H1 (cell line): ENCODE results near the gene FBLN2. TPM values are rescaled to one million over a fixed set of nuclear protein-coding genes. Genes with fewer than 3 reads are reported as not detected.

ENCODE experiments used
- CTCF ChIA-PET: fragments of 300-600 bp; sonication (Branson Sonifier 250); formaldehyde crosslinking; loops from one replicate; lab custom pipeline; 2021; ENCODE audit not compliant: partially characterized antibody; lab: Charles Lee
- POLR2A ChIA-PET: fragments of 300-600 bp; sonication (Branson Sonifier 250); formaldehyde crosslinking; loops from one replicate; lab custom pipeline; 2021; ENCODE audit warnings: inconsistent platforms; ENCODE audit not compliant: partially characterized antibody; lab: Charles Lee
- DNase-seq, 2 experiments: peaks; one replicate each; pipeline versions ENCODE4 v3.0.0 to v3.0.0-alpha.2; 2010 to 2022; ENCODE audit warnings: low spot score in 2 of 2, low read depth in 1 of 2, mixed read lengths in 1 of 2
- FAIRE-seq: peaks from 2 replicates; lab custom pipeline; 2011; peaks lifted over from hg19 to GRCh38; lab: Jason Lieb, UNC
- H2AFZ ChIP-seq: 2 replicates; pipeline ENCODE4 v1.8.1; 2012; ENCODE audit warnings: low read length, inconsistent platforms
- H2AK5ac ChIP-seq: 2 replicates; pipeline ENCODE4 v1.6.1; 2013; ENCODE audit warnings: low read depth, low read length
- H2BK120ac ChIP-seq: replicated peaks from 2 replicates; pipeline ENCODE3; 2013; ENCODE audit warnings: low read depth, low read length, inconsistent platforms
- H2BK12ac ChIP-seq: 2 replicates; pipeline ENCODE4 v1.6.1; 2013; ENCODE audit warnings: low read depth, low read length
- H2BK15ac ChIP-seq: 2 replicates; pipeline ENCODE4 v1.6.1; 2013; ENCODE audit warnings: low read length
- H2BK20ac ChIP-seq: 2 replicates; pipeline ENCODE4 v1.6.1; 2013; ENCODE audit warnings: low read length
- H2BK5ac ChIP-seq: 2 replicates; pipeline ENCODE4 v1.6.1; 2013; ENCODE audit warnings: low read depth, low read length
- H3K14ac ChIP-seq: 2 replicates; pipeline ENCODE4 v1.6.1; 2013; ENCODE audit warnings: inconsistent platforms; ENCODE audit not compliant: insufficient read length
- H3K18ac ChIP-seq: 2 replicates; pipeline ENCODE4 v1.6.1; 2013; ENCODE audit warnings: low read length; ENCODE audit errors: extremely low read depth
- H3K23ac ChIP-seq: 2 replicates; pipeline ENCODE4 v1.6.1; 2013; ENCODE audit warnings: inconsistent platforms; ENCODE audit not compliant: insufficient read length
- H3K23me2 ChIP-seq: 2 replicates; pipeline ENCODE4 v1.6.1; 2013; ENCODE audit warnings: low read depth, low read length
- H3K27ac ChIP-seq: 2 replicates; pipeline ENCODE4 v1.6.1; 2011; ENCODE audit warnings: low read depth, low read length, inconsistent platforms
- H3K27me3 ChIP-seq, 4 experiments: replicated peaks in 1 of 4; 1 replicate in 1 of 4; 2 replicates in 3 of 4; pipeline versions ENCODE4 v1.6.1 to v1.8.1; 2011 to 2013; ENCODE audit warnings: low read length in 3 of 4, mild to moderate bottlenecking in 3 of 4, inconsistent platforms in 2 of 4, mixed read lengths in 2 of 4, moderate library complexity in 1 of 4; ENCODE audit not compliant: control insufficient read depth in 3 of 4, insufficient read depth in 3 of 4; ENCODE audit errors: extremely low read depth in 1 of 4
- H3K36me3 ChIP-seq, 4 experiments: 2 replicates each; pipeline versions ENCODE4 v1.6.1 to v1.8.1; 2011 to 2013; ENCODE audit warnings: mild to moderate bottlenecking in 4 of 4, low read length in 3 of 4, moderate library complexity in 2 of 4, control low read depth in 1 of 4, inconsistent platforms in 1 of 4; ENCODE audit not compliant: insufficient read depth in 4 of 4, control insufficient read depth in 2 of 4
- H3K4ac ChIP-seq: replicated peaks from 2 replicates; pipeline ENCODE3; 2013; ENCODE audit warnings: low read length, low read depth, mixed read lengths, inconsistent platforms; ENCODE audit not compliant: insufficient read length
- H3K4me1 ChIP-seq, 4 experiments: replicated peaks in 1 of 4; 1 replicate in 1 of 4; 2 replicates in 3 of 4; pipeline versions ENCODE4 v1.6.1 to v1.8.1; 2011 to 2013; ENCODE audit warnings: low read length in 3 of 4, inconsistent platforms in 2 of 4, mixed read lengths in 1 of 4; ENCODE audit not compliant: insufficient read depth in 4 of 4, control insufficient read depth in 3 of 4
- H3K4me2 ChIP-seq, 2 experiments: 2 replicates each; pipeline versions ENCODE4 v1.6.1 to v1.8.1; 2011 to 2013; ENCODE audit warnings: low read depth in 2 of 2, low read length in 2 of 2, control low read depth in 1 of 2, inconsistent platforms in 1 of 2, mild to moderate bottlenecking in 1 of 2; ENCODE audit not compliant: insufficient read depth in 1 of 2
- H3K4me3 ChIP-seq, 4 experiments: fragments of 200-600, 300-600 bp in 1 of 4; sonication (generic), shearing (Covaris generic), sonication (Bioruptor Twin) in 1 of 4; 2 replicates each; pipeline versions ENCODE4 v1.5.1 to v1.8.1; 2011 to 2016; ENCODE audit warnings: low read length in 4 of 4, low read depth in 3 of 4, control low read depth in 2 of 4, inconsistent platforms in 2 of 4, mild to moderate bottlenecking in 2 of 4, mixed read lengths in 1 of 4, moderate library complexity in 1 of 4; ENCODE audit not compliant: insufficient read depth in 2 of 4; ENCODE audit errors: extremely low read depth in 1 of 4
- H3K56ac ChIP-seq: replicated peaks from 2 replicates; pipeline ENCODE3; 2013; ENCODE audit warnings: low read depth, mild to moderate bottlenecking, mixed read lengths, low read length, inconsistent platforms; ENCODE audit not compliant: insufficient read length
- H3K79me1 ChIP-seq: 2 replicates; pipeline ENCODE4 v1.6.1; 2013; ENCODE audit warnings: low read depth, low read length, control low read depth
- H3K79me2 ChIP-seq, 2 experiments: 2 replicates each; pipeline versions ENCODE4 v1.6.1 to v1.8.1; 2012 to 2013; ENCODE audit warnings: low read length in 2 of 2, mild to moderate bottlenecking in 2 of 2, inconsistent platforms in 1 of 2; ENCODE audit not compliant: insufficient read depth in 2 of 2, control insufficient read depth in 1 of 2
- H3K9ac ChIP-seq, 4 experiments: replicated peaks in 1 of 4; 1 replicate in 1 of 4; 2 replicates in 3 of 4; pipeline versions ENCODE4 v1.6.1 to v1.8.1; 2011 to 2013; ENCODE audit warnings: low read depth in 3 of 4, low read length in 3 of 4, control low read depth in 2 of 4, mild to moderate bottlenecking in 2 of 4, moderate library complexity in 2 of 4, inconsistent platforms in 1 of 4; ENCODE audit errors: extremely low read depth in 1 of 4
- H3K9me3 ChIP-seq, 2 experiments: 2 replicates each; pipeline versions ENCODE4 v1.6.1 to v1.8.1; 2012 to 2013; ENCODE audit warnings: mild to moderate bottlenecking in 2 of 2, moderate library complexity in 2 of 2, control low read depth in 1 of 2, inconsistent platforms in 1 of 2, low read depth in 1 of 2, low read length in 1 of 2, mixed read lengths in 1 of 2; ENCODE audit not compliant: insufficient read depth in 2 of 2
- H4K20me1 ChIP-seq, 2 experiments: replicated peaks in 1 of 2; 2 replicates each; pipeline versions ENCODE3 to v1.8.1; 2011 to 2013; ENCODE audit warnings: inconsistent platforms in 2 of 2, low read length in 2 of 2, mild to moderate bottlenecking in 1 of 2; ENCODE audit not compliant: insufficient read depth in 2 of 2, control insufficient read depth in 1 of 2
- H4K5ac ChIP-seq: 2 replicates; pipeline ENCODE4 v1.6.1; 2013; ENCODE audit warnings: low read length, low read depth, mixed read lengths, inconsistent platforms; ENCODE audit not compliant: insufficient read length
- H4K8ac ChIP-seq: 2 replicates; pipeline ENCODE4 v1.8.0; 2013; ENCODE audit warnings: mild to moderate bottlenecking, moderate library complexity, low read length, inconsistent platforms; ENCODE audit not compliant: insufficient read depth; ENCODE audit errors: extremely low read depth
- H4K91ac ChIP-seq: replicated peaks from 2 replicates; pipeline ENCODE3; 2013; ENCODE audit warnings: low read length, mixed read lengths, inconsistent platforms; ENCODE audit not compliant: insufficient read length
- FOSL1 ChIP-seq: IDR thresholded peaks from 2 replicates; pipeline ENCODE4 v1.6.1; 2011; ENCODE audit warnings: mild to moderate bottlenecking, low read depth, low read length, moderate library complexity; ENCODE audit not compliant: insufficient read depth
- HDAC2 ChIP-seq, 2 experiments: fragments of 300-600 bp in 1 of 2; sonication (generic) in 1 of 2; IDR thresholded peaks; 2 replicates each; pipeline ENCODE4 v1.6.1; 2011 to 2012; ENCODE audit warnings: low read depth in 2 of 2, low read length in 2 of 2, mild to moderate bottlenecking in 2 of 2, moderate library complexity in 2 of 2, borderline replicate concordance in 1 of 2, inconsistent platforms in 1 of 2
- WGBS, 2 experiments: shearing (Covaris generic) in 1 of 2; methylation state at CpG; one replicate each; pipeline versions ENCODE4 v1.1.6 to v1.1.7; 2013 to 2015; ENCODE audit warnings: low lambda C conversion rate in 2 of 2, mixed read lengths in 2 of 2, inconsistent platforms in 1 of 2, low coverage in 1 of 2, missing lambda C conversion rate in 1 of 2; ENCODE audit not compliant: insufficient replicate concordance in 2 of 2, insufficient coverage in 1 of 2, insufficient read length in 1 of 2; ENCODE audit errors: extremely low coverage in 1 of 2, missing lambda C conversion rate in 1 of 2; 5-methylcytosine and 5-hydroxymethylcytosine counted together
- polyA plus RNA-seq, 7 experiments: library from polyadenylated mRNA; depleted of rRNA in 3 of 7; stranded (reverse) in 5 of 7; unstranded in 2 of 7; fragments of >200 nt in 5 of 7; fragments of 200-250 nt in 2 of 7; gene quantifications; 1 replicate in 5 of 7; 2 replicates in 1 of 7; 4 replicates in 1 of 7; pipeline versions ENCODE4 v1.2.1 to v1.2.3, GENCODE V29; 2011 to 2013; ENCODE audit warnings: missing spikeins in 2 of 7, mixed read lengths in 2 of 7
- total RNA-seq: library from RNA; stranded (reverse); fragmentation: NEBNext Ultra II Directional; extraction: Animal tissue kit (Norgen Biotek cat#: 25700); gene quantifications from 2 replicates; pipeline ENCODE4 v1.2.1, GENCODE V29; 2021

The FBLN2 gene
- total and polyA plus RNA-seq, 2 of the 8 experiments (the other 6 are each of a cell fraction or from before 2014, with no cell fraction given): 17.4 to 24.2 TPM

GRCh38 chr3:13599887-13600450 lies 51.0 kb downstream of the FBLN2 start:
- Histone ChIP-seq H4K20me1 (peaks cover 0 to 3% of the 10 kb centered on the region in 2 experiments), H3K4me2 (no peak overlapping the region), H3K9me3 (no peaks in the 10 kb centered on the region), H3K27me3 (no peaks in the 10 kb centered on the region; a peak in 2 of 7 replicates), H3K27ac (no peak overlapping the region), H3K36me3 (no peaks in the 10 kb centered on the region), H3K4me1 (peaks cover 0 to 6% (median 2%) of the 10 kb centered on the region in 4 experiments; a peak in 3 of 7 replicates), H3K9ac (no peak overlapping the region), H4K5ac (no peak overlapping the region), H2BK20ac (no peak overlapping the region), H4K8ac (no peak overlapping the region; the same call in 1 of the 2 replicates), H2AK5ac (no peak overlapping the region), H3K4me3 (no peak overlapping the region), H2BK12ac (0 out of 2 replicates have a peak overlapping the region, but pooled peaks have one; percentile 5), H3K79me2 (no peaks in the 10 kb centered on the region), H3K4ac (no peak overlapping the region), H2AFZ (no peak overlapping the region), H3K18ac (no peak overlapping the region), H3K79me1 (no peaks in the 10 kb centered on the region; the same call in 1 of the 2 replicates), H2BK120ac (no peak overlapping the region), H3K14ac (no peak overlapping the region), H3K56ac (no peak overlapping the region), H2BK15ac (no peak overlapping the region), H4K91ac (no peak overlapping the region), H3K23ac (no peak overlapping the region), H2BK5ac (no peak overlapping the region), H3K23me2 (no peaks in the 10 kb centered on the region; the same call in 1 of the 2 replicates)
- DNase-seq: no peak
- POLR2A ChIA-PET: no interaction called here
- CTCF ChIA-PET: interaction anchor here (0.6 to 1.4 kb wide), 9 partner anchors 20 to 1909 kb away, joined by 3 to 4 read pairs (median 3); no protein-coding TSS in a partner anchor
- no peak for FAIRE-seq
- WGBS, 2 experiments: 81% methylated on average over 8 of the region's 11 CpGs; no CpG with 5 or more reads in 1 of the 2 experiments
- TF ChIP-seq FOSL1 (no peak), HDAC2 (IDR thresholded peaks at IDR 0.05; ENCODE audit: borderline replicate concordance in 1 of 2, low read depth in 2 of 2, low read length in 2 of 2) (no peak)
